ENCODE results near the gene SNX7.

SNX7 gene

GRCh38 chr1:98763488-98764150 is 102.1 kb downstream of the SNX7 start:
- DNase-seq (ENCODE audit: low read depth in 1 of 2, low spot score in 1 of 2) = no peak

- no peak for DNase-seq (ENCODE audit: low read depth in 1 of 2, low spot score in 1 of 2)
These were observed 103.0 kb downstream of the SNX7 start for GRCh38 chr1:98764485-98764884.

GRCh38 chr1:98766255-98766654 is 104.7 kb downstream of the SNX7 start:
- no peak for DNase-seq (ENCODE audit: low read depth in 1 of 2, low spot score in 1 of 2)

- DNase-seq (ENCODE audit: low read depth in 1 of 2, low spot score in 1 of 2) = no peak
These were observed 107.6 kb downstream of the SNX7 start for GRCh38 chr1:98769162-98769561.

- DNase-seq (ENCODE audit: low read depth in 1 of 2, low spot score in 1 of 2) = no peak
These were observed 120.4 kb downstream of the SNX7 start for GRCh38 chr1:98781906-98782305.

- DNase-seq (ENCODE audit: low read depth in 1 of 2, low spot score in 1 of 2) = no peak
These were observed 122.3 kb downstream of the SNX7 start for GRCh38 chr1:98783821-98784220.

GRCh38 chr1:98791498-98791897 is 130.0 kb downstream of the SNX7 start:
- DNase-seq (ENCODE audit: low read depth in 1 of 2, low spot score in 1 of 2) = no peak

GRCh38 chr1:98792123-98792522 is 130.6 kb downstream of the SNX7 start:
- DNase-seq (ENCODE audit: low read depth in 1 of 2, low spot score in 1 of 2) = no peak

- DNase-seq (ENCODE audit: low read depth in 1 of 2, low spot score in 1 of 2) = no peak
These were observed 131.6 kb downstream of the SNX7 start for GRCh38 chr1:98793136-98793535.

GRCh38 chr1:98794196-98794886 is 132.8 kb downstream of the SNX7 start:
- DNase-seq (ENCODE audit: low read depth in 1 of 2, low spot score in 1 of 2) = no peak

GRCh38 chr1:98796049-98796448 is 134.5 kb downstream of the SNX7 start:
- DNase-seq (ENCODE audit: low read depth in 1 of 2, low spot score in 1 of 2) = no peak

GRCh38 chr1:98797506-98797905 is 136.0 kb downstream of the SNX7 start:
- DNase-seq (ENCODE audit: low read depth in 1 of 2, low spot score in 1 of 2) = no peak

Measured in stimulated activated CD4-positive, alpha-beta T cell treated with anti-CD3 and anti-CD28 coated beads, Interleukin-15, amount 100 ng/mL, for 1 hour (primary cell).